ENCODE measurements around the gene SYNM.

SYNM gene

GRCh38 chr15:99108993-99109392 lies 4.1 kb downstream of the SYNM start:
- DNase-seq: no peak
- Histone ChIP-seq H3F3A (ENCODE audit: insufficient read depth, low read length) (no peaks in the 10 kb centered on the region), H3K9me3 (replicated peaks; ENCODE audit: insufficient read depth, low read length) (no peaks in the 10 kb centered on the region), H2AFZ (ENCODE audit: low read length) (no peak overlapping the region), H3K36me3 (replicated peaks; ENCODE audit: insufficient read depth, low read length) (no peaks in the 10 kb centered on the region), H3K4me3 (ENCODE audit: low read length) (no peak overlapping the region), H3K27me3 (replicated peaks; ENCODE audit: insufficient read depth, low read length) (no peaks in the 10 kb centered on the region), H3K27ac (ENCODE audit: low read length) (no peak overlapping the region), H4K20me1 (ENCODE audit: insufficient read depth, low read length) (no peaks in the 10 kb centered on the region), H3K4me2 (ENCODE audit: low read depth, low read length) (no peak overlapping the region), H3K79me2 (ENCODE audit: low read length) (no peaks in the 10 kb centered on the region), H3K4me1 (ENCODE audit: low read length) (no peaks in the 10 kb centered on the region), H3K9me2 (replicated peaks; ENCODE audit: insufficient read depth, low read length) (no peaks in the 10 kb centered on the region), H3K9ac (ENCODE audit: low read length) (no peak overlapping the region)
- TF ChIP-seq EZH2phosphoT487 (IDR thresholded peaks at IDR 0.05; ENCODE audit: low read length): no peak
- TF ChIP-seq, protein P1, sequence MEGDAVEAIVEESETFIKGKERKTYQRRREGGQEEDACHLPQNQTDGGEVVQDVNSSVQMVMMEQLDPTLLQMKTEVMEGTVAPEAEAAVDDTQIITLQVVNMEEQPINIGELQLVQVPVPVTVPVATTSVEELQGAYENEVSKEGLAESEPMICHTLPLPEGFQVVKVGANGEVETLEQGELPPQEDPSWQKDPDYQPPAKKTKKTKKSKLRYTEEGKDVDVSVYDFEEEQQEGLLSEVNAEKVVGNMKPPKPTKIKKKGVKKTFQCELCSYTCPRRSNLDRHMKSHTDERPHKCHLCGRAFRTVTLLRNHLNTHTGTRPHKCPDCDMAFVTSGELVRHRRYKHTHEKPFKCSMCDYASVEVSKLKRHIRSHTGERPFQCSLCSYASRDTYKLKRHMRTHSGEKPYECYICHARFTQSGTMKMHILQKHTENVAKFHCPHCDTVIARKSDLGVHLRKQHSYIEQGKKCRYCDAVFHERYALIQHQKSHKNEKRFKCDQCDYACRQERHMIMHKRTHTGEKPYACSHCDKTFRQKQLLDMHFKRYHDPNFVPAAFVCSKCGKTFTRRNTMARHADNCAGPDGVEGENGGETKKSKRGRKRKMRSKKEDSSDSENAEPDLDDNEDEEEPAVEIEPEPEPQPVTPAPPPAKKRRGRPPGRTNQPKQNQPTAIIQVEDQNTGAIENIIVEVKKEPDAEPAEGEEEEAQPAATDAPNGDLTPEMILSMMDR (IDR thresholded peaks at IDR 0.05; ENCODE audit: low read length): no peak

DNA sequence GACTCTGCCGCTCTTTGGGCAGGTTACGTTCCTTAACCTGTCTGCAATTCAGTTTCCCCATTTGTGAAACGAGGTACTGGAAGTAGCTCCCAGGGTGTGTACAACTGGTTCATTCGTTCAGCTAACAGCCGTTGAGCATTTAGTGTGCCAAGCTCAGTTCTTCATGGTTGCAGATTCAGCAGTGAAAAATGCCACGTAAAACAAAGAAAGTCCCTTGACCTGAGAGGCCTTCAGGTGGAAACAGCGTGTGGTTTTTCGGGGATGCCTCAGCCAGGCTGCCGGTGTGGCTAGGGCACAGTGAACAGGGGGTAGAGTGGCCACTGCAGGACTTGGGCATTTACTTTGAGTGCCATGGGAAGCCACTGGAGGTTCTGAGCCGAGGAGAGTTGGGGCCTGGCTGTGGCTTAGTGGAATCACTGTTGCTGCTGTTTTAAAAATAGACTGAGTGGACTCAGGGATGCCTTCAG lies 4.7 kb downstream of the SYNM start:
- no peak overlapping the region for H3K4me3 ChIP-seq (ENCODE audit: low read length)
- no peaks in the 10 kb centered on the region for H3K4me1 ChIP-seq (ENCODE audit: low read length)
- no peak overlapping the region for H3K4me2 ChIP-seq (ENCODE audit: low read depth, low read length)
- TF ChIP-seq EZH2phosphoT487 (IDR thresholded peaks at IDR 0.05; ENCODE audit: low read length) (no peak), EZH2 (optimal IDR thresholded peaks at IDR 0.05; ENCODE audit: low read depth, low read length) (no peak)
- TF ChIP-seq, protein P1 (IDR thresholded peaks at IDR 0.05; ENCODE audit: low read length): no peak
- no peaks in the 10 kb centered on the region for H4K20me1 ChIP-seq (ENCODE audit: insufficient read depth, low read length)
- H3K9me2 ChIP-seq (replicated peaks; ENCODE audit: insufficient read depth, low read length): no peaks in the 10 kb centered on the region
- no peak overlapping the region for H3K9ac ChIP-seq (ENCODE audit: low read length)
- H3K27ac ChIP-seq (ENCODE audit: low read length): no peak overlapping the region
- no peaks in the 10 kb centered on the region for H3K79me2 ChIP-seq (ENCODE audit: low read length)
- no peak for DNase-seq
- no peak overlapping the region for H2AFZ ChIP-seq (ENCODE audit: low read length)
- H3K36me3 ChIP-seq (replicated peaks; ENCODE audit: insufficient read depth, low read length): no peaks in the 10 kb centered on the region
- no peaks in the 10 kb centered on the region for H3K9me3 ChIP-seq (replicated peaks; ENCODE audit: insufficient read depth, low read length)
- no peaks in the 10 kb centered on the region for H3F3A ChIP-seq (ENCODE audit: insufficient read depth, low read length)
- no peaks in the 10 kb centered on the region for H3K27me3 ChIP-seq (replicated peaks; ENCODE audit: insufficient read depth, low read length)

- Histone ChIP-seq H3F3A (ENCODE audit: insufficient read depth, low read length) (no peaks in the 10 kb centered on the region), H3K79me2 (ENCODE audit: low read length) (no peaks in the 10 kb centered on the region), H2AFZ (ENCODE audit: low read length) (no peak overlapping the region), H3K27ac (ENCODE audit: low read length) (no peak overlapping the region), H3K36me3 (replicated peaks; ENCODE audit: insufficient read depth, low read length) (no peaks in the 10 kb centered on the region), H3K4me2 (ENCODE audit: low read depth, low read length) (no peak overlapping the region), H3K4me3 (ENCODE audit: low read length) (no peak overlapping the region), H3K9me2 (replicated peaks; ENCODE audit: insufficient read depth, low read length) (no peaks in the 10 kb centered on the region), H4K20me1 (ENCODE audit: insufficient read depth, low read length) (no peaks in the 10 kb centered on the region), H3K9ac (ENCODE audit: low read length) (no peak overlapping the region), H3K4me1 (ENCODE audit: low read length) (no peaks in the 10 kb centered on the region), H3K27me3 (replicated peaks; ENCODE audit: insufficient read depth, low read length) (no peaks in the 10 kb centered on the region), H3K9me3 (replicated peaks; ENCODE audit: insufficient read depth, low read length) (no peaks in the 10 kb centered on the region)
- TF ChIP-seq EZH2phosphoT487 (IDR thresholded peaks at IDR 0.05; ENCODE audit: low read length) (no peak), EZH2 (optimal IDR thresholded peaks at IDR 0.05; ENCODE audit: low read depth, low read length) (no peak)
- TF ChIP-seq, protein P1 (IDR thresholded peaks at IDR 0.05; ENCODE audit: low read length): no peak
- no peak for DNase-seq
Observed at GRCh38 chr15:99110093-99110492, 5.2 kb downstream of the SYNM start.
